Occipital lobe (tissue), 2 donors: ENCODE results near the gene CRYGA. TPM values are rescaled to one million over a fixed set of nuclear protein-coding genes. Genes with fewer than 3 reads are reported as not detected.

ENCODE experiments used
- DNase-seq: peaks from one replicate; lab custom pipeline; 2025; lab: John Stamatoyannopoulos, UW
- total RNA-seq: library from RNA; depleted of rRNA; stranded (reverse); fragments of >200 nt; gene quantifications from one replicate; pipeline ENCODE4 v1.2.3, GENCODE V29; 2014

The CRYGA gene, protein sequence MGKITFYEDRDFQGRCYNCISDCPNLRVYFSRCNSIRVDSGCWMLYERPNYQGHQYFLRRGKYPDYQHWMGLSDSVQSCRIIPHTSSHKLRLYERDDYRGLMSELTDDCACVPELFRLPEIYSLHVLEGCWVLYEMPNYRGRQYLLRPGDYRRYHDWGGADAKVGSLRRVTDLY
- not detected for total RNA-seq

DNA sequence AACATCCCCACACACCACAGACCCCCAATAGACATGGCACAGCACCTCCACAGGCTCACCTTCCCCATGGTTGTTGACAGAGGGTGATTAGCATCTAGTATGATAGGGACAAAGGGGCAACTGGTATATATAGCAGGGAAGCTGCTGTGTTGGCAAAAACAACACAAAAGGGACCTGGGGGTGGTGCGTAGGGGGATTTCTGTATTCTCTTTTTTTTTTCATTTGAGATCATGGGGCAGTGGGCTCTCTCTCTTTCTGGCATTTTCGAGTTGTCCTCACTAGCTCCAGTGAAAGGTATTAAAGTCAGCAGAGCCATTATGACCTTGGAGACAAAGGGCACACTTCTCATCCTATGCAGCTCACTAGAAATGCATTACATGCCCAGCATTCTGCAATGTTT, at the start of gene CRYGA:
Gene CRYGA (minus strand): TSS at position 101 of the 400 bp plus-strand sequence. CDS start 33 bp downstream, at position 68.
- DNase-seq: no peak

DNA sequence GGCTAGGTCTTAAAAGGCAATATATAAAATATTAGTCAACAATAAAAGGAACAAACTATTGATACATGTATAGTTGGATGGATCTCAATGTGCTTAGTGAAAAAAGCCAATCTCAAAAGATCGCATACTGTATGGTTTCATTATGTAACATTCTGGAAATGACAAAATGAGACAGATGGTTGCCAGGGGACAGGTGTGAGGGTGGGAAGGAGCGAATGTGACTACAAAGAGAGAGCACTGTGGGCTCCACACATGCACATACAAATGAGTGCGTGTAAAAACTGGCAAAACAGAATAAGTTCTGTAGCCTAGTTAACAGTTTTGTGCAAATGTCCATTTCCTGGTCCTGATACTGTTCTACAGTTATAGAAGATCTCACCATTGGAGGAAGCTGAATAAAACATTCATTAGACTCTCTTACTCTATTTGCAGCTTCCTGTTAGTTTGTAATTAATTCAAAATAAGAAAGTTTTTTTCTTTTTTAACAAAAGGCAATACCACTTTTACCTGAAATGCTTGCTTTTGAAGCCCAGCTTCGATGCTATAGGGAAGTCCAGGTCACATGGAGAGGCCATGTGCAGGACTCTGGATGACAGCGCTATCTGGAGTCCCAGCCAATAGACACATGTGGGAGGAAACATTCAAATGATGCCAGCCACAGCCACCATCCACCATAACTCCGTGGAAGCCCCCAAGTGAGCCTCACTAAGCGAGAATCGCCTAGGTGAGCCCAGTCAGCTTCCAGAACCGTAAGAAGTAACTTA, 47.5 kb upstream of the CRYGA start:
- no peak for DNase-seq

DNA sequence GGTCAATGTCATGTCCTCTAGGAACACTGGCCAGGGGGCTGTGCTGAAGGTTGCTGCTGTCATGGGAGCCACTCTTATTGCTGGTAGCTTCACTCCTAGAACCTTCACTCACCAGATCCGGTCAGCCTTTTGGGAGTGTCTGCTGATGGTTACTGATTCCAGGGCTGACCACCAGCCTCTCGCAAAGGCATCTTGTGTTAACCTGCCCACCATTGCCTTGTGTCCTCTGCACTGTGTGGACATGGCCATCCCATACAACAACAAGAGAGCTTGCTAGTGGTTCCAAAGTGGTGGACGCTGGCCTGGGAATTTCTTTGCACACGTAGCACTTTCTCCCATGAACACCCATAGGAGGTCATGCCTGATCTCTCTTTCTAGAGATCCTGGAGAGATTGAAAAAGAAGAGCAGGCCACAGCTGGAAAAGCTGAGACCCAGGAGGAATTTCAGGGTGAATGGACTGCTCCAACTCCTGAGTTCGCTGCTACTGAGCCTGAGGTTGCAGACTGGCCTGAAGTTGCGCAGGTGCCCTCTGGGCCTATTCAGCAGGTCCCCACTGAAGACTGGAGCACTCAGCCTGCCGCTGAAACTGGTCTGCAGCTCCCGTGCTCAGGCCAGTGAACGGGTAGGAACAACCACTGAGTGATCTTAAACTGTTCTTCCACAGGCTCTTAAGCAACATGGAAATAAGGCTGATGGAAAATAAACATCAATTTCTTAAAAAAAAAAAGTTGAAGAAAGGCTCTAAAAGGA, 45.1 kb upstream of the CRYGA start:
- no peak for DNase-seq

DNA sequence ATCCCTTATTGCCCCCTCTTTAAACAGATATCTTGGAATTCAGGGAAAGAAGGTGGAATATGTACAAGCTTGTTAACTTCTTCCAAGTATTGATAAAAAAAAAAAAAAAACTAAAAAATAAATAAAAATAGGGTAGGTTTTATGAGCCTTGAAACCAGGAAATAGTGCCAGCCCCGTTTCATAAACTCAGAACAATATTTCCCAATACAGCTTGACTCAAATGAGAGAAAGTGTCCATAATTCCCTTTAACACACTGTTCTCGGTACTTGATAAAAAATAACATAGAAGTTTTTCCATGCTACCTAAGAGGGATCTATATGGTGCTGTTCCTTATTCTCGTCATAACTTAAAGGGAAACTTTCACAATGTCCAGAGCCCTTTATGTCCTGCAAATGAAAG, 44.4 kb upstream of the CRYGA start:
- no peak for DNase-seq

DNA sequence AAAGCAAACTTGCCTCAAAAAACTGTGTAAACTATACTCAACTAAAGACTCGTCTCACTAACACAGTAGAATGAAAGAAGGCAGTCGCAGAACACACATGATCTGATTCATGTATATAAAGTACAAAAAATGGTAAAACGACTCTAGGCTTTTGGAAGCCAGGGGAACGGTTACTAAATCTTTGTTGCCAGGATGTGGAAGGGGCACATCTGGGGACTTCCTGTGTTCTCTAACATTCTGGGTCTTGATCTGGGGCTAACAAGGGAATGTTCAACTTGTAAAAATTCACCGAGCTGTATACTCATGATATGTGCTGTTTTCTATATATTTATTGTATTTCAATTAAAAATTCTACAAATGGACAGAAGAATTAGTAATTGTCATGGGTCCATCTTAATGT, 40.8 kb upstream of the CRYGA start:
- no peak for DNase-seq

DNA sequence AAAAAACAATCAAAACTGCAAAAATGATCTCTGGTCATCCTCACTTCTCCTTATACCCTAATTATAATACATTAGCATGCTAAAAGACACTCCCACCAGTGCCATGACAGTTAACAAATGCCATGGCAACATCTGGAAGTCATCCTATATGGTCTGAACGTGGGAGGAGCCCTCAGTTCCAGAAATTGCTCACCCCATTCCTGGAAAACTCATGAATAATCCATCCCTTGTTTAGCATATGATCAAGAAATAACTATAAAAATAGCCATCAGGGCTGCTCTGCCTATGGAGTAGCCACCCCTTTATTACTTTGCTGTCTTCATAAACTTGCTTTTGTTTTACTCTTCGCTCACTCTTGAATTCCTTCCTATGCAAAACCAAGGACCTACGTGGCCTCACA, 32.1 kb upstream of the CRYGA start:
- no peak for DNase-seq

DNA sequence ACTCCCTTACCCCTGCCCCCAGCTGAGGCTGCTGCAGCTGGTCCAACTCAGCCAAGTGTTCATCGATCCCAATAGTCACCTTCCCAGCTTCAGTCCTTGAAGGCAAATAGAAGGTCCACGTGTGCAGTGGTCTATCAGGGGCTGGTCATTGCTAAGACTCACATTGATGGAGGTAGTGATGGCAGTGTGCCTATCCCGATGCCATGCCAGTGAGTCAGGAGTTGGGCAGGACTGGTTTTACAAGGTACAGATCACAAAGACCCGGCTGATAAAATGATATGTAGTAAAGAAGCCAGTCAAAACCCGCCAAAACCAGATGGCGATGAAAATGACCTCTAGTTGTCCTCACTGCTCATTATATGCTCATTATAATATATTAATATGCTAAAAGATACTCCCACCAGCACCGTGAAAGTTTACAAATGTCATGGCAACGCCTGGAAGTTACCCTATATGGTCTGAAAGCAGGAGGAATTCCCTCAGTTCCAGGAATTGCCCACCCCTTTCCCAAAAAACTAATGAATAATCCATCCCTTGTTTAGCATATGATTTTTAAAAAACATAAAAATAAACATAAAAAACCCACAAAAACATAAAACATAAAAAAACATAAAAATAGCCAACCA, 29.3 kb upstream of the CRYGA start:
- DNase-seq: no peak

DNA sequence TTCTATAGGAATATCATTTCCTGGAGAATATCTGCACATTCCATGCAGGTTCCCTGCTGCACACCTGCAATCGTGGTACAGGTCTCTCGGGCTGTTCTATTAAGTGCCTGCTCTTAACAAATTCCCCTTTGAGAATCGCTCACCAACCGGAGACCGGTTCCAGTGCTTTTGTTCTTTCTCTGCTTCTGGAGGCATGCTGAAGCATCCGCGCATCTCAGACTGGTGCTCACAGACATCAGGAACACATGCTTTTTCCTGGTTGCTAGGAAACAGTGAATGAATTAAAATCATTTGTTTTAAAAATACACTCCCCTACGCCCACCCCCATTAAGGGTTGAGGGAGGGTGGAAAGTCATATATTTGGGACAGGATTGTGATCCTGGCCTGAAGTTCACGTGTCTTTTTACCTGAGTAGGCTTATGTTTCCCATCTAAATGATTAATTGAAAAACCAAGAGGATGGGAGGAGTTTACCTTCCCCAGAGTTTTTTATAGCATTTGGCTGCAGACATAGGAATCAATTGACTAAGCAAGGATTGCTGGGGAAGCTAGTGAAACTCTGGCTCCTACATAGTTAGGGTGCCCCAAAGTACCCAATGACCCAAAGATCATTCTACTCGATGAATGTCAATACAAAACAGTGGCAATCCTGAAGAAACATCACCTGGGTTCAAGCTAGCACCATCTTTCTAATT, 26.6 kb upstream of the CRYGA start, which contains the start of gene C2orf80:
Gene C2orf80 (minus strand): TSS at position 221 of the 694 bp plus-strand sequence. CDS start 3,044 bp downstream, outside the sequence.
- DNase-seq: peak; percentile 44

DNA sequence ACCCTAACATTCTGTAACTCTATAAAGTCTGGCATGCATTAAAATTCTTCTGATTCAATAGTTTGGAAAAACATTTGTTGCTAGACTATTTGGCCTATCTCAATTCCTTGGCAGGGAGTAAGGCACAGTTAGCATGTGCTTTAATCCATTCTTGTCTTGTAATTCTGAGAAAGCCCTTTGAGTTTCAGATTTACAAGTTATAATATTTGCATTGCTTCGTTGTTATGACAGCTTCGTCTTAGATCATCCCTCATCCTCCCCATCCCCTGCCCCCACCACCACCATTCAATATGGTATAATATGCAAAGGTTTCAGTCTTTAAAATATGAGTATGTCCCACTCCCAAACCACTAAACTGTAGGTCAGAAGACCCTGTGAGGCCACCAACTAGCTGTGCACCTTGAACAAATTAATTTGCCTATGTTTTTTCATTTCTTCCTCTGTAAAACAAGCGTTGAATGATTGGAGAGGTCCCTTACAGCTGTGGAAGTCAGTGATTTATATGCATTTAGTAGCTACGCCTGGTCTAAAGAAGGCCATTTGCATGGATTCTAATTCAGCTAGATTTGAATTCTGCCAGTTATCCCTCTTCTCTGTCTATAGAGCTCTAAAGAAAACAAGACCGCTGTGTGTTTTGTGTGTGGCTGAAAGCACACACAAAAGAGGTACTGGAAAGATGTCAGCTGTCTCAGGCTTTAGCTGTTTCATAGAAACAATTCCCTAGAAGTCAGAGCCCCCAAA, 25.9 kb upstream of the CRYGA start:
- DNase-seq: no peak

DNA sequence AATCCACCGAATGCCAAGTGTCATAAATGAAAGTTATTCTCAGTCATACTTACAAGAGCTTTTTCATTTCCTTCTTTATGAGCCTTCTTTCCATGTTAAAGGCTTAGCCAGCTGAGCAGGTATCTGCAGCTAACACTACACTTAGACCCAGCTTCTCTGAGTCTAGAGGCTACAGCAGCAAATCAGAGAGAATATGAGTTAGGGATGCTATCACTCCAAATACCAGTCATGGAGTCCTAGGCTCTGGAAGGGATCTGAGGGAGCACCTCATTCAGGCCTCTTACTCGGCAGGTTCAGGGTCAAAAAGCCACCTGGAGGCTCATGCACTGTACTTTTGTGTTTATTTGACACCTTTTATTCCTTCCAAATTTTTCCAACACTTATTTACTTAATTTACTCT, 23.5 kb upstream of the CRYGA start:
- no peak for DNase-seq

DNA sequence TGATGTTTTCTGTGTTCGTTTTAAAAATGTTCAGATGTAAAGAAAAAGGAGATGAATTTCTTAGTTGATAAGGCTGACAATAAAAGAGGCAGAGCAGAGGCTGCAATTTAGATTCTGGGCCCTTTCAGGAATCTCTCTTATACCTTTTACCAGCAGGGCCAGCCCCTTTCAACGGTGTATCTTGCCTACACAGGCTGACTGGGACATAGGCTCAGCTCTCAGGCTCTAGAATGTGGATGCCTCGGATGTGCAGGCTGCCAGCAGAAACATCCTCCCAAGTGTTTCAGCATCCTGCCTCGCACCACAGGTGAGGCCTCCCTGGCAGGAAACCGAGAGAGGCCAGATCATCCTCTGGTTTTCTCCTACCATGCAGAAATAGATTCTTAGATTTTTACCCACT, 23.1 kb upstream of the CRYGA start:
- DNase-seq: no peak

DNA sequence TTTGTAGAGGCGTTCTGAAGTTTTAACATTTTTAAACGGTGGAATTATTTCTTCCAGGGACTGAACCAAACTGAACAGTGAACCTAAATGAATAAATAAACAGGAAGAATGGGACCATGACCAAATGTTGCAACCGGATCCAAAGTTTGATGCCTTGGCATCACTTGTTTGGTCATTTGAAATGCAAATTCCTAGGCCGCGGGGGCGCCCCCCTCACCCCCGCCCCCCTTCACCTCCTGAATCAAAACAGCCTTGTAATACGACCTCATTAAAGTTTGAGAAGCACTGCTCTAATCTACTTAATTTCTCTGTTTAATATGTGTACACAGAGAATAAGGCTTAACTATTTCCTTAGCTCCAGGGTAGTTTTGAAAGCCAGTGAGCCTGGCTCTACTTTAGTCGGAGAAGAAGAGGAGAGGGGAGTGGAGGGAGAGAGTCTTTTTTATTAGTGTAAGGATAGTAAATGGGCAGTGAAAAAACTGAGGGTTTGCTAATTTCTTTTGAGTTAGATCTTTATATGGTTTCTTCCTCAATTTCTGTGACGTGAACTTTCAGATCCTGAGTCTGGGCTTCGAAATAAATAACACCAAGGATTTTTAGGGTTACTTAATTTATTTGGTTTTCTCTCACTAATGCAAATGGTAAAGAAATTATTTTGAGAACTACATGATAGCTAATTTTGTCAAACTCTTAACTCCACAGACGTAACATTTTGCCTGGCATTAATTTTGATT, 20.8 kb upstream of the CRYGA start:
- DNase-seq: no peak

DNA sequence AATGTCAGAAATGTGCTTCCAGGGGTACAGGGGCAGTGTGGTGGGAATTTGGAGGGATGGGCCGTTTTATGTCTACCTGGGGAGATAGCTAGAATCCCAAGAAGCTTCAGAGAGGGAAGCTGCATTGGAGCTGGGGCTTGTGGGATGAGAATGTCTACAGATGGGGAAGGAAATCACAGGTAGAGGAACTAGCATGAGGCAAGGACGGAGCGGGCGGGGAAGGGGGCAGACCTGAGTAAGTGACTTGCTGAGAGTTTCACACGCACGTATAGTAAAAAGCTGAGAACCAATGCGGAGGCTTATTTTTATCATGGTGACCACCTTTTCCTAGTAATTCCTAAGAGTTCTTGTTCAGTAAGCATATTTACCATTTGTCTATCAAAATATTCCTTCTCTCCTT, 20.1 kb upstream of the CRYGA start:
- DNase-seq: no peak

DNA sequence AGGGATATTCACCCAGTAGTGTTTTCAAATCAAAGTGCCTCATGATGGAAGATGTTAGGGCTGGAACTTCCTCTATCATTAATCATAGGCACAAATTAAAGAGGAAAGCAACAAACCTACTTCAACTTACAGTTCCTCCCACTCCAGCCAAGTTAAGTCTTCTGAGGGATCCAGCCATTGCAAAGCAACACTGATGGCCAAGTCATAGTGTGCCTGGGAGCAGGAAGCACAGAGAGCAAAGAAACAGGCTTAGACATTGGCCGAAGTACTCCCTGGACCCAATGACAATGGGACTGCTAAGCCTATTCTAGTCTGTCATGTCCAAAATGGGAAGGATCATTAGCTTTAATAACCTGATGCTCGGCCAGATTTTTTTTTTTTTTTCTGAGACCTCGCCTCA, 19.4 kb upstream of the CRYGA start:
- no peak for DNase-seq

DNA sequence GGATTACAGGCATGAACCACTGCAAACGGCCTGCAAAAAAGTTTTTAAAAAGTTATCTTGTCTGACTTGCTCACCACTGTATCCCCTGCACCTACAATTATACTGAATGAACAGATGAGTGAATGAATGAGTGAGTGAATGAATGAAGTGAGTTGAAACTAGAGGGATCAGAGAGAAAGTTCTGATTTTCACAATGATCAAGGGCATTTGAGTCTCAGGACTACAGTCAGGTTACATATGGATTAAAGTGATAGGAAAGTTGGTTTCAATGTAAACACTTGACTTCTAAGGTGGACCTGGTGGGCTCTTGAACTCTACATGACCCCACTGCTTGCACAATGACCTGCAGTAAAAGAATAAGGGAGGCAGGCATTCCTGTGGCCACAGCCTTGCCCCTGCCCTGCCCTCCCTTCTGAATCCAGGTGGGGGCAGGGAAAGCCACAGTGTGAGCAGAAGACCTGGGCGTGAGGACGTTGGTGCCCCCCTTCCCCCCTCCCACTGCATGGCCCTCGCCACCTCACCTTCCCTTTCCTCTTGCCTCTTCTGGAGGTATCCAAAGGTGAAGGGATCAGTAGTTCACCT, 15.7 kb upstream of the CRYGA start:
- DNase-seq: no peak

DNA sequence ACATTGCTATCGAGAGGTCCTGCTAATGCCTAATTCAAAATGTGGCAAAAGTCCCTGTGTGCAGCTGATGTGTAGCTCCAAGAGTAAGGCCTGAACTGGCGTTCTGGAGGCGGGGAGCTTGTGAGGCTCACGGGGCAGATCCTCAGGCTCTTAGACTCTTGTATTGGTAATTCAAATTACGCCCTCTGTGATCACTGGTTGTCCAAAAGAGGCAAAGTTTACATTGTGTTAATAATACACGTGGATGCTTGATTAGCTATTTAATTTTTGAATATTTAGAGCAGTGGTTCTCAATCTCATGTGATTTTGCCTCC, 12.4 kb upstream of the CRYGA start:
- DNase-seq: no peak

DNA sequence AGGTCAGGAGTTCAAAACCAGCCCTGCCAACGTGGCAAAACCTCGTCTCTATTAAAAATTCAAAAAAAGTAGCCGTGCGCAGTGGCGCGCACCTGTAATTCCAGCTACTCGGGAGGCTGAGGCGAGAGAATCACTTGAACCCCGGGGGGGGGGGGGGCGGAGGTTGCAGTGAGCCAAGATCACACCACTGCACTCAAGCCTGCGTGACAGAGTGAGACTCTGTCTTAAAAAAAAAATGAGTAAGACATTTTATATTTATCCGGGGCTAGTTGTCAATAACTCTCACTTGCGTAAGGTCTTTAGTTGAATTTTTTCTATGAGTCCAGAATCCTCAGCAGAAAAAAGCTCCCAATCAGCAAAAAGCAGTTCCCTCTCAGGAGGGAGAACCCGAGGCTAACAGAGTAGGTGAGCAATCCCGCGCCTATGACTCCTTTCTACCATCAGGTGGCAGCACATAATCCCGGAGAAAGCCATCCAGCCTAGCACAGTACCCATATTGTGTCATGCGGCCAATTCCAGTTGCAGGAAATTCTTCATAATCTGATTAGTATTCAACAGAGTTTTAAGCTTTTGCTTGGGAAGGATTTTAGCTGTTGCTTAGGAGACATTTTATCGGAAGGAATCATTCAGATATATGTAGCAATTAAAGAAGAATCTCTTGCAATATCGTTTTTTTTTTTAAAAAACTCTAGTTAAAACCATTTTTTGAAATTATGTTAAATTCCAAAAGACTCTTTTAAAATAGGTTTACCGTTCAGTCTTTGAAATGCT, 11.9 kb upstream of the CRYGA start:
- peak; percentile 65 for DNase-seq

DNA sequence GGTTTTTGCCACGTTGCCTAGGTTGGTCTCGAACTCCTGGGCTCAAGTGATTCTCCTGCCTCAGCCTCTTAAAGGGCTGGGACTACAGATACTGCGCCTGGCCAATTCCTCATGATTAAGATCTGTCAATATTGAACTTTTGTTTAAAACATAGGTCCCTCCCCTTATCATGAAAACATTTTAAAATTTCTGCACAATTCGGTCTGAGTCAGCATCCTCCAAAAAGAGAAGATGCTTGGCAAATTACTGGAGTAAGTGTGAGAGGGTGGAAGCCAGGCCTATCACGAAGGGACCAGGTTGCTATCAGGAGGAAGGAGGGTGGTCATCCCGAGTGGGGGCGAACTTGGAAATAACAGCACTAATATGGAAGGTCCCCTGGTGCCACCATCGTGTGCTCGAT, 10.8 kb upstream of the CRYGA start:
- DNase-seq: no peak

DNA sequence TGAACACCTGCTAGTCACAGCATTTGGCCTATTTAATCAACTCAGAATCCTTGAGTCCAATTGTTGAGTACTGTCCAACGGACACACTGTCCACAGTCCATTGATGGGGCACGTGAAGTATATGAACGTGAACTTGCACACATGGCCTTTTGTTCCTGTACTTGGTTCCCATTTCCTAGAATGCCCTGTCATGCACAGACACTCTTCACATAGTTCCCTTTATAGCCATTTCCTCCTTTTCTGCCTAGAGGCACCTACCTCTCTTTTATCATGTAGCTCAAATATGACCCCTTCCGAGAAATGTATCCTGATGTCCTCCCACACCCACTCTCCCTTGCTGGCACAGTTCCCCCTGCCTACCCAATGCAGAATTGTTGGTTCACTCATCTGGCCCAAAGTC, 8.7 kb upstream of the CRYGA start:
- no peak for DNase-seq
